Measurements from ENCODE around the gene CNKSR3. TPM values are rescaled to one million over a fixed set of nuclear protein-coding genes. Genes with fewer than 3 reads are reported as not detected.

The CNKSR3 gene
- total RNA-seq, 1 experiment from 2014 or later = 14.7 TPM

DNA sequence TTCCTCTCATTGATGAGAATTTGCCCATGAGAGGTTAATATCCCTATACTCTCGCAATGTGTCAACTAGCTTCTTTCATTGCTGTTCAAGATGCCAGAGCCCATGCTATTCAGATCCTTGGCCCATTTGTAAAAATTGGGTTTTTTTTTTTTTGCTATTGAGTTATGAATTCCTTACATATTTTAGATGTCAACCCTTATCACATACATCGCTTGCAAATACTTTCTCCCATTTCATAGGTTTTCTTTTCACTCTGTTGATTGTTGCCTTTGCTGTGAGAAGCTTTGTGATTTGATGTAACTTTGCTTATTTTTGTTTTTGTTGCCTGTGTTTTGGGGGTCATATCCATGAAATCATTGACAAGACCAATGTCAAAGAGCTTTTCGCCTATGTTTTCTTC lies 121.7 kb downstream of the CNKSR3 start:
- H3K4me1 ChIP-seq (replicated peaks) = peaks cover 23% of the 10 kb centered on the region
- no peak overlapping the region for H3K27ac ChIP-seq
- no peak for DNase-seq (ENCODE audit: low read depth in 1 of 2, low spot score in 2 of 2)
- H3K36me3 ChIP-seq = no peaks in the 10 kb centered on the region
- H3K27me3 ChIP-seq (replicated peaks) = no peaks in the 10 kb centered on the region
- H3K4me3 ChIP-seq = no peak overlapping the region
- H3K9me3 ChIP-seq (replicated peaks) = peaks cover 5% of the 10 kb centered on the region

- H3K27ac ChIP-seq = peak overlapping the region; percentile 35
- peaks cover 5% of the 10 kb centered on the region for H3K9me3 ChIP-seq (replicated peaks)
Observed at GRCh38 chr6:154386848-154387717, 123.4 kb downstream of the CNKSR3 start.

GRCh38 chr6:154384191-154384590 lies 126.3 kb downstream of the CNKSR3 start:
- H3K9me3 ChIP-seq (replicated peaks) = peaks cover 3% of the 10 kb centered on the region
- no peak overlapping the region for H3K27ac ChIP-seq
- no peak for DNase-seq (ENCODE audit: low read depth in 1 of 2, low spot score in 2 of 2)
- no peaks in the 10 kb centered on the region for H3K36me3 ChIP-seq
- H3K4me1 ChIP-seq (replicated peaks) = peaks cover 19% of the 10 kb centered on the region
- H3K27me3 ChIP-seq (replicated peaks) = no peaks in the 10 kb centered on the region
- H3K4me3 ChIP-seq = no peak overlapping the region

More at GRCh38 chr6:154386848-154387717, 123.4 kb downstream of the CNKSR3 start:
- peaks cover 19% of the 10 kb centered on the region for H3K4me1 ChIP-seq (replicated peaks)
- DNase-seq (ENCODE audit: low read depth in 1 of 2, low spot score in 2 of 2) = peak in 1 of 2 experiments; percentile 82
- no peaks in the 10 kb centered on the region for H3K36me3 ChIP-seq
- H3K27me3 ChIP-seq (replicated peaks) = no peaks in the 10 kb centered on the region
- no peak overlapping the region for H3K4me3 ChIP-seq

DNA sequence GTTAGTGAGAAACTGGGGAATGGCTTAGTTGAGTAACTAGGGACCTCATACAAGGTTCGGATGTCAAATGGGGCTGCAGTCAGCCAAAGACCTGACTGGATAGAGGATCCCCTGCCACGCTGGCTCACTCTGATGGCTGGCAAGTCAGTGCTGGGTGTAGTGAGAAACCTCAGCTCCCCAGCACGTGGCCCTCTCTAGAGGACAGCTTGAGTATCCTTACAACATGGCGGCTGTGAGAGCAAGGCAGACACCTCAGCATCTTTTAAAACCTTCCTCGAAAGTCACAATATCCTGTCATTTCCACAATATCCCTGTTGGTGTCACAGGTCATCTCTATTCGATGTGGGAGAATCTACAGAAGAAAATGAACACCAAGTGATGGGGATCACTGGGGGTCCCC lies 127.2 kb downstream of the CNKSR3 start:
- DNase-seq (ENCODE audit: low read depth in 1 of 2, low spot score in 2 of 2) = no peak
- Histone ChIP-seq H3K27me3 (replicated peaks) (no peaks in the 10 kb centered on the region), H3K36me3 (no peaks in the 10 kb centered on the region), H3K4me1 (replicated peaks) (peaks cover 19% of the 10 kb centered on the region), H3K4me3 (no peak overlapping the region), H3K27ac (no peak overlapping the region), H3K9me3 (replicated peaks) (no peaks in the 10 kb centered on the region)

- no peak overlapping the region for H3K4me3 ChIP-seq
- no peak overlapping the region for H3K27ac ChIP-seq
- no peak for DNase-seq (ENCODE audit: low read depth in 1 of 2, low spot score in 2 of 2)
- peaks cover 15% of the 10 kb centered on the region for H3K4me1 ChIP-seq (replicated peaks)
- no peaks in the 10 kb centered on the region for H3K36me3 ChIP-seq
- H3K9me3 ChIP-seq (replicated peaks) = no peaks in the 10 kb centered on the region
- H3K27me3 ChIP-seq (replicated peaks) = no peaks in the 10 kb centered on the region
Observed at GRCh38 chr6:154382740-154383139, 127.7 kb downstream of the CNKSR3 start.

GRCh38 chr6:154381548-154381947 lies 128.9 kb downstream of the CNKSR3 start:
- no peak for DNase-seq (ENCODE audit: low read depth in 1 of 2, low spot score in 2 of 2)
- Histone ChIP-seq H3K27ac (no peak overlapping the region), H3K36me3 (no peaks in the 10 kb centered on the region), H3K9me3 (replicated peaks) (no peaks in the 10 kb centered on the region), H3K27me3 (replicated peaks) (no peaks in the 10 kb centered on the region), H3K4me1 (replicated peaks) (peaks cover 4% of the 10 kb centered on the region), H3K4me3 (no peak overlapping the region)

DNA sequence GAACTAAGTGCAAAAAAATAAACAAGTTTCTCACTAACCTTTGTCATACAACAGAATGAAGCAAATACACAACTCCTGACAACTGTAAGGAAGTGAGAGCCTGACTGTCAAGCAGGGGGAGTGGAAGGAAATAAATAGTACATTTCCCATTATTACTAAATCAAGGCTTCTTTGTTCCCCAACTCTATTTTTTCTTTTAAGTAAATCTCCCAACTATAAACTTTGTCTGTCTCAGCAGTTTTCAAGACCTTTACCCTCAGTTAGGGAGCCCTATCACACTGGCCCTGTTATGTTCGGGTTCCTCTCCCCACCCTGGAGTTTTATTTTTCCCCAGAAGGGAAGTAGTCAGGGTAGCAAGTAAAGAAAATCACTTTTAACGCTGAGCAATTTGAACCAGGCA lies 129.7 kb downstream of the CNKSR3 start:
- no peak for DNase-seq (ENCODE audit: low read depth in 1 of 2, low spot score in 2 of 2)
- H3K27me3 ChIP-seq (replicated peaks) = no peaks in the 10 kb centered on the region
- H3K9me3 ChIP-seq (replicated peaks) = no peaks in the 10 kb centered on the region
- no peaks in the 10 kb centered on the region for H3K4me1 ChIP-seq (replicated peaks)
- H3K36me3 ChIP-seq = no peaks in the 10 kb centered on the region
- H3K4me3 ChIP-seq = no peak overlapping the region
- H3K27ac ChIP-seq = no peak overlapping the region

GRCh38 chr6:154379585-154379984 lies 130.9 kb downstream of the CNKSR3 start:
- no peak for DNase-seq (ENCODE audit: low read depth in 1 of 2, low spot score in 2 of 2)
- no peak overlapping the region for H3K4me3 ChIP-seq
- no peaks in the 10 kb centered on the region for H3K27me3 ChIP-seq (replicated peaks)
- no peak overlapping the region for H3K27ac ChIP-seq
- H3K9me3 ChIP-seq (replicated peaks) = no peaks in the 10 kb centered on the region
- no peaks in the 10 kb centered on the region for H3K36me3 ChIP-seq
- H3K4me1 ChIP-seq (replicated peaks) = no peaks in the 10 kb centered on the region

GRCh38 chr6:154378518-154378917 lies 132.0 kb downstream of the CNKSR3 start:
- Histone ChIP-seq H3K27ac (no peak overlapping the region), H3K9me3 (replicated peaks) (peaks cover 4% of the 10 kb centered on the region), H3K36me3 (no peaks in the 10 kb centered on the region), H3K4me3 (no peak overlapping the region), H3K27me3 (replicated peaks) (no peaks in the 10 kb centered on the region), H3K4me1 (replicated peaks) (no peaks in the 10 kb centered on the region)
- DNase-seq (ENCODE audit: low read depth in 1 of 2, low spot score in 2 of 2) = no peak

GRCh38 chr6:154377726-154378125 lies 132.8 kb downstream of the CNKSR3 start:
- H3K27me3 ChIP-seq (replicated peaks) = no peaks in the 10 kb centered on the region
- no peak for DNase-seq (ENCODE audit: low read depth in 1 of 2, low spot score in 2 of 2)
- peaks cover 4% of the 10 kb centered on the region for H3K9me3 ChIP-seq (replicated peaks)

DNA sequence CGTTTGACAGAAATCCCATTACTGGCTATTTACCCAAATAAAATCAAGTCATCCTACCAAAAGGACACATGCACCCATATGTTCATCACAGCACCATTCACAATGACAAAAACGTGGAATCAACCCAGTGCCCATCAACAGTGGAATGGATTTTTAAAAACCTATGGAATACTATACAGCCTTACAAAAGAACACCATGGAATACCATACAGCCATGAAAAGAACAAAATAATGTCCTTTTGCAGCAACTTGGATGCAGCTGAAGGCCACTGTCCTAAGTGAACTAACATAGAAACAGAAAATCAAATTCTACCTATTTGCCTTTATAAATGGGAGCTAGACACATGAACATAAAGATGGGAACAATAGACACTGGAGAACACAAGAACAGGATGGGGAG lies 136.5 kb downstream of the CNKSR3 start:
- DNase-seq (ENCODE audit: low read depth in 1 of 2, low spot score in 2 of 2) = no peak
- Histone ChIP-seq H3K36me3 (no peaks in the 10 kb centered on the region), H3K4me1 (replicated peaks) (peaks cover 5% of the 10 kb centered on the region), H3K27me3 (replicated peaks) (no peaks in the 10 kb centered on the region), H3K27ac (no peak overlapping the region), H3K9me3 (replicated peaks) (peaks cover 4% of the 10 kb centered on the region), H3K4me3 (no peak overlapping the region)

More at GRCh38 chr6:154377726-154378125, 132.8 kb downstream of the CNKSR3 start:
- no peaks in the 10 kb centered on the region for H3K4me1 ChIP-seq (replicated peaks)
- H3K36me3 ChIP-seq = no peaks in the 10 kb centered on the region
- no peak overlapping the region for H3K4me3 ChIP-seq
- H3K27ac ChIP-seq = no peak overlapping the region

DNA sequence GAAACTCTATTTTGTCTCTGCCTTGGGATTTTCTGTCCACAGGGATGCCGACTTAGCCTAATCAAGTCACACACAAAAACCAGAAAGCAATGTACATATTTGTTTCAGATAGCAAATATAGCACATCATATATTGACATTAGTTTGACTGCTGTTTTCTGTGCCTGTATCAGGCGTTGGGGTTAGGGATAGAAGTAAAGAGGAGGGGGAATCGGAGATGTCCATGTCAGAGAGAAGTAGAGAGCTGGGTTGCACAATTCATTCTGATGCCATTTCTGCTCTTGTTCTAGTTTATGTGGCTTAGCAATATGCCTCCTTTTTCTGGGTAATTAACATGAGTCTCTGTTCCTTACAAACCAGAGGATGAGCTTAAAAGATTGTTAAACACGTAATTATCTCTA lies 139.2 kb downstream of the CNKSR3 start:
- H3K9me3 ChIP-seq (replicated peaks) = peaks cover 4% of the 10 kb centered on the region
- no peak overlapping the region for H3K27ac ChIP-seq
- DNase-seq (ENCODE audit: low read depth in 1 of 2, low spot score in 2 of 2) = no peak
- H3K4me3 ChIP-seq = no peak overlapping the region
- peaks cover 5% of the 10 kb centered on the region for H3K4me1 ChIP-seq (replicated peaks)
- H3K36me3 ChIP-seq = no peaks in the 10 kb centered on the region
- H3K27me3 ChIP-seq (replicated peaks) = no peaks in the 10 kb centered on the region

DNA sequence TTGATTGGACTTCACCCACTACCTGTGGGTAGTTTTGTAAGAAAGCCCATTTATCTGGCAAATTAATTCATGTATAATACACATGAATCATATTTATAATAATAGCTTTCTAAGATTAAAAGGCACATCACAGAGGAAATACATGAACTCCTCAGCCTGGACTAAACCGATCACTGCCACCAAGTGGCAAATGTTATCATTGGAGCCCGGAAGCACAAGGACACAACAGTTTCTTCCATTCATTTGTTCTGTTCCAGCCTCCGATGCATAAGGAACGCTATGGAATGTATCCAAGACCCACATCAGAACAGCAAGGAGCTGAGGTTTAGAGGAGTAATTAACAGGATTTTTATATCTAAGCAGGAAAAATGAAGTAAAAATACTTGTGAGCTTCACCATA lies 139.9 kb downstream of the CNKSR3 start:
- Histone ChIP-seq H3K9me3 (replicated peaks) (peaks cover 4% of the 10 kb centered on the region), H3K4me3 (no peak overlapping the region), H3K27ac (no peak overlapping the region), H3K27me3 (replicated peaks) (no peaks in the 10 kb centered on the region), H3K4me1 (replicated peaks) (peaks cover 5% of the 10 kb centered on the region), H3K36me3 (no peaks in the 10 kb centered on the region)
- peak in 1 of 2 experiments; percentile 34 for DNase-seq (ENCODE audit: low read depth in 1 of 2, low spot score in 2 of 2)

- no peak overlapping the region for H3K27ac ChIP-seq
- H3K36me3 ChIP-seq = no peaks in the 10 kb centered on the region
- H3K4me3 ChIP-seq = no peak overlapping the region
- peaks cover 5% of the 10 kb centered on the region for H3K4me1 ChIP-seq (replicated peaks)
- no peaks in the 10 kb centered on the region for H3K27me3 ChIP-seq (replicated peaks)
- no peak for DNase-seq (ENCODE audit: low read depth in 1 of 2, low spot score in 2 of 2)
- no peaks in the 10 kb centered on the region for H3K9me3 ChIP-seq (replicated peaks)
Observed at GRCh38 chr6:154367839-154368695, 142.4 kb downstream of the CNKSR3 start.

All from SJSA1 (cell line).